AG04449 (cell line): ENCODE data around the gene CD4.
"Not testable (repeated sequence)": the region's sequence is repeated elsewhere in the genome, so short reads cannot be mapped to it uniquely, and the experiment has no call there.

Experiments used
- CTCF ChIA-PET: fragments of 350-600 bp; formaldehyde crosslinking; extraction: SDS; loops from one replicate; lab custom pipeline; 2021; ENCODE audit warnings: antibody characterized with exemption; lab: Yijun Ruan, JAX
- POLR2A ChIA-PET: fragments of 400-600, 350-600 bp; formaldehyde crosslinking; extraction: SDS; loops from one replicate; lab custom pipeline; 2020; ENCODE audit warnings: antibody characterized with exemption, inconsistent platforms; lab: Yijun Ruan, JAX
- DNase-seq: peaks from one replicate; pipeline ENCODE4 v3.0.0-alpha.2; 2010; ENCODE audit warnings: low read depth, low spot score
- H3K4me3 ChIP-seq: 2 replicates; pipeline ENCODE4 v1.5.1; 2011; ENCODE audit warnings: low read depth, mild to moderate bottlenecking, control low read depth, low read length
- CTCF ChIP-seq: IDR thresholded peaks from one replicate; pipeline ENCODE4 v1.5.1; 2011; ENCODE audit warnings: mild to moderate bottlenecking, moderate library complexity, low read length, control low read depth, inconsistent platforms; ENCODE audit not compliant: insufficient read depth; ENCODE audit errors: missing control alignments

CD4 gene

DNA sequence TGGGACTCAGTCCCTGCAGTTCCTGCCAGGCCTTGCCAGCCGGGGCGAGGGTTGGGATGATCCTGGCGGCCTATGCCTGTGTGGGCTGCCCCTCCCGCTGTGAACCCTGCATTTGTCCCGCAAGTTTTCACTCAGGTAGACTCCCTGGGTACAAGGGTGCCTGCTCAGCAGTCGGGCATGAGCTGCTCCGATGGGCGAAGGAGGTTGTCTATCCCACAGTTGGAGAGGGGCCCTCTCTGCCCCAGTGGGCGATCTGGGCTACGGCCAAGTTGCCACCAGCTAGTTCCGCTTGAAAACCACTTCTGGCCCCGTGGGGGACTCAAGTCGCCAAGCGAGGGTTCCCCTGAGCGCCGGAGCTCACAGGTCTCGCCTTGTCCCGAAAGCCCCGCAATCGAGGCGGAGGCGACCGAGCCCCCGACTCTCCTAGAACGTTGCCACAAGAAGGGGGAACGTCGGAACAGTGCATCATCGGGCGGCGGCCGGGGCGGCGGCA, 77.6 kb downstream of the CD4 start:
- ChIA-PET CTCF (interaction anchor here (0.8 to 6.5 kb wide), 9 partner anchors 13 to 113 kb away, joined by 3 to 63 read pairs (median 4); partner anchors contain the start of genes C12orf57, CDCA3, MLF2 and USP5), POLR2A (interaction anchor here (0.7 to 10.2 kb wide), 20 partner anchors 9 to 333 kb away, joined by 3 to 164 read pairs (median 4); partner anchors contain the start of genes C12orf57, CDCA3, MLF2 and P3H3)
- peak overlapping the region; percentile 59 for H3K4me3 ChIP-seq
- no peak for TF ChIP-seq CTCF
- no peak for DNase-seq

GRCh38 chr12:6867413-6868210, 78.3 kb downstream of the CD4 start, which contains the start of gene TPI1:
TPI1 (plus strand) TSS chr12:6867531; CDS start chr12:6867567, 36 bp downstream.
- H3K4me3 ChIP-seq, result peak within 1 kb of the TSS; percentile 96
- ChIA-PET CTCF (interaction anchor here (0.8 to 6.5 kb wide), 16 partner anchors 7 to 373 kb away, joined by 3 to 88 read pairs (median 6); partner anchors contain the start of genes C12orf57, C1RL, CDCA3 and MLF2), POLR2A (interaction anchor here (0.7 to 10.2 kb wide), 21 partner anchors 9 to 178 kb away, joined by 3 to 164 read pairs (median 5); partner anchors contain the start of genes C12orf57, CDCA3, GNB3 and MLF2)
- TF ChIP-seq CTCF, result no peak
- DNase-seq, result no peak

- ChIA-PET POLR2A (interaction anchor here (0.9 to 10.2 kb wide), 15 partner anchors 8 to 116 kb away, joined by 3 to 164 read pairs (median 7); partner anchors contain the start of genes C12orf57, CDCA3, GNB3 and MLF2), CTCF (interaction anchor here (1.0 to 6.5 kb wide), 21 partner anchors 8 to 374 kb away, joined by 3 to 88 read pairs (median 7); partner anchors contain the start of genes C1RL, CDCA3, MLF2 and PTMS)
- H3K4me3 ChIP-seq, result peak overlapping the region; percentile 96
- DNase-seq, result no peak
- peak; percentile 23 for TF ChIP-seq CTCF
These were observed 79.1 kb downstream of the CD4 start for GRCh38 chr12:6868211-6869048.

- peak overlapping the region; percentile 96 for H3K4me3 ChIP-seq
- CTCF ChIA-PET, result interaction anchor here (0.6 to 6.5 kb wide), 44 partner anchors 9 to 375 kb away, joined by 3 to 88 read pairs (median 4); partner anchors contain the start of genes C12orf57, C1RL, CDCA3 and MLF2
- POLR2A ChIA-PET, result interaction anchor here (0.6 to 10.2 kb wide), 10 partner anchors 10 to 117 kb away, joined by 3 to 164 read pairs (median 8); partner anchors contain the start of genes C12orf57, CDCA3, MLF2 and PTMS
- peak; percentile 77 for TF ChIP-seq CTCF
- DNase-seq, result no peak
These were observed 80.0 kb downstream of the CD4 start for GRCh38 chr12:6869049-6870021.

- CTCF ChIA-PET, result interaction anchor here (0.8 to 6.5 kb wide), 22 partner anchors 10 to 243 kb away, joined by 3 to 88 read pairs (median 8); partner anchors contain the start of genes C12orf57, CDCA3, ENO2 and LPCAT3
- DNase-seq, H3K4me3 ChIP-seq: not testable (repeated sequence)
- POLR2A ChIA-PET, result interaction anchor here (1.6 to 10.2 kb wide), 2 partner anchors 11 to 19 kb away, joined by 4 to 164 read pairs; partner anchors contain the start of genes CDCA3 and USP5
These were observed 81.0 kb downstream of the CD4 start for GRCh38 chr12:6870304-6870703.
